Esophagus muscularis mucosa (tissue), 4 donors: ENCODE data around the gene CCK.

Experiments used
- CTCF ChIP-seq, 3 experiments: fragments of 200-600 bp in 2 of 3; fragments of 450-650 bp in 1 of 3; sonication (generic) in 2 of 3; IDR thresholded peaks; one replicate each; pipeline ENCODE4 v1.5.1; 2017 to 2019; ENCODE audit warnings: antibody characterized with exemption in 3 of 3, mild to moderate bottlenecking in 2 of 3, moderate library complexity in 1 of 3
- EP300 ChIP-seq: sonication (generic); formaldehyde crosslinking; IDR thresholded peaks from one replicate; pipeline ENCODE4 v1.6.1; 2017; ENCODE audit warnings: antibody characterized with exemption
- POLR2A ChIP-seq: fragments of 450-650 bp; IDR thresholded peaks from one replicate; pipeline ENCODE4 v1.6.1; 2017; ENCODE audit warnings: antibody characterized with exemption, moderate library complexity, mild to moderate bottlenecking, low read depth
- POLR2AphosphoS5 ChIP-seq, 2 donors: sonication (generic); formaldehyde crosslinking; IDR thresholded peaks; one replicate each; pipeline ENCODE4 v1.6.1; 2017; ENCODE audit warnings: antibody characterized with exemption in 2 of 2

DNA sequence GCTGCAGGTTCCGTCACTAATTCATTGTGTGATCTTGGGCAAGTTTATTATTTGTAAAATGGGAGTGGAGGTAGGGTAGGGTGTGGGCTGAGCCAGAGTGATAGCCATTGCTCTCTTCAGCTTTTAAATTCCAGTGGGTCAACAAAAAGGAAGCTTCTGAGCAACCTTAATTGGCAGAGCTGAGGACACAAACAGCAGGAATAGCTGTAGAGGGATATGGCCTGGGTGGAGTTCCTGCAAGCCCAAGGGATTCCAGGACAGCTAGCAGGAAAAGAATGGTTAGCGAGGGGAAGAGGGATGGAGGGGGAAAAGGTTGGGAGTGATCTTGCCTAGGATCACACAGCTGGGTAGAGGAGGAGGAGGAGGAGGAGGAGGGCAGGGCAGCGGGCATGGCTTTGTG, 11.4 kb downstream of the CCK start:
- no peak for TF ChIP-seq POLR2A
- no peak for TF ChIP-seq CTCF (IDR thresholded peaks at IDR 0.05)
- no peak for TF ChIP-seq POLR2AphosphoS5 (IDR thresholded peaks at IDR 0.05)
- no peak for TF ChIP-seq EP300
